Measurements from ENCODE around the gene ZCCHC14.
"Not testable (repeated sequence)": the region's sequence is repeated elsewhere in the genome, so short reads cannot be mapped to it uniquely, and the experiment has no call there.

Gene ZCCHC14

DNA sequence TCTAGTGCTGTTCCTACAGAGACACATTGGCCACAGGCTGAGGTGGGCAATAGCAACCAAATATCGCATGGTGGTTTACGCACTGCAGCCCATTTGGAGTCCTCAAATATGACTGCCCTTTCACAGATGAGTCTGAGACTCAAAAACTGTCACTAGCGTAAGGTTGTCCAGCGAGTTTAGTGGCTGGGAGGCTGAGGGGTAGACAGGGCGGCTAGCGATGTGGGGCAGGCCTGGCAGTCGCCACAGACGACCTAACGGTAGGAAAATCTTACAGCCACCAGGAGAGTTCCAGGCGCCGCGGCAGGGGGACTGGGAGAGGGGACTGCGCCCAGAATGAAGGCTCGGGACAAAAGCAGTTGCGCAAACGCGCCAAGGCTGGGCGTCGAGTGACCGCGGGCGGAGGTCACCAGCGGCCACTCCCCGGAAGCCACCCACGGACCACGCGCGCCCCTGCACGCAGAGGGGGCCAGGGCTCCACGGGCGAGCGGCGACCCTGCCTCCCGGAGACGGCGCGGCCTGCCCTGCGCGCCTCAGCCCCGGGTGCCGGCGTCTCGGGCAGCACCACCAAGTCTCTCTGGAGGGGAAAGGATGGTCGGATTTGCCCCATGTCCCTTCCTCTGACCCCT lies 101.4 kb downstream of the ZCCHC14 start:
- H3K4me2 ChIP-seq (ENCODE audit: low read depth, low read length), result peak overlapping the region; percentile 49; the same call in 1 of the 2 replicates
- no peaks in the 10 kb centered on the region for H3K9me3 ChIP-seq (replicated peaks; ENCODE audit: insufficient read depth, low read length)
- no peaks in the 10 kb centered on the region for H3K27me3 ChIP-seq (replicated peaks; ENCODE audit: insufficient read depth, low read length)
- H3K4me1 ChIP-seq (ENCODE audit: low read length), result peaks cover 9% of the 10 kb centered on the region; the same call in 1 of the 2 replicates
- DNase-seq, result no peak
- no peaks in the 10 kb centered on the region for H3K9me2 ChIP-seq (replicated peaks; ENCODE audit: insufficient read depth, low read length)
- H3K27ac ChIP-seq (ENCODE audit: low read length), result no peak overlapping the region
- TF ChIP-seq EZH2phosphoT487 (IDR thresholded peaks at IDR 0.05; ENCODE audit: low read length) (no peak), EZH2 (optimal IDR thresholded peaks at IDR 0.05; ENCODE audit: low read depth, low read length) (no peak)
- TF ChIP-seq, protein P1, sequence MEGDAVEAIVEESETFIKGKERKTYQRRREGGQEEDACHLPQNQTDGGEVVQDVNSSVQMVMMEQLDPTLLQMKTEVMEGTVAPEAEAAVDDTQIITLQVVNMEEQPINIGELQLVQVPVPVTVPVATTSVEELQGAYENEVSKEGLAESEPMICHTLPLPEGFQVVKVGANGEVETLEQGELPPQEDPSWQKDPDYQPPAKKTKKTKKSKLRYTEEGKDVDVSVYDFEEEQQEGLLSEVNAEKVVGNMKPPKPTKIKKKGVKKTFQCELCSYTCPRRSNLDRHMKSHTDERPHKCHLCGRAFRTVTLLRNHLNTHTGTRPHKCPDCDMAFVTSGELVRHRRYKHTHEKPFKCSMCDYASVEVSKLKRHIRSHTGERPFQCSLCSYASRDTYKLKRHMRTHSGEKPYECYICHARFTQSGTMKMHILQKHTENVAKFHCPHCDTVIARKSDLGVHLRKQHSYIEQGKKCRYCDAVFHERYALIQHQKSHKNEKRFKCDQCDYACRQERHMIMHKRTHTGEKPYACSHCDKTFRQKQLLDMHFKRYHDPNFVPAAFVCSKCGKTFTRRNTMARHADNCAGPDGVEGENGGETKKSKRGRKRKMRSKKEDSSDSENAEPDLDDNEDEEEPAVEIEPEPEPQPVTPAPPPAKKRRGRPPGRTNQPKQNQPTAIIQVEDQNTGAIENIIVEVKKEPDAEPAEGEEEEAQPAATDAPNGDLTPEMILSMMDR (IDR thresholded peaks at IDR 0.05; ENCODE audit: low read length), result no peak
- peak overlapping the region; percentile 57 for H3K4me3 ChIP-seq (ENCODE audit: low read length)
- 0 out of 2 replicates have a peak, but pooled peaks cover 3% of the 10 kb centered on the region for H4K20me1 ChIP-seq (ENCODE audit: insufficient read depth, low read length)
- no peaks in the 10 kb centered on the region for H3K36me3 ChIP-seq (replicated peaks; ENCODE audit: insufficient read depth, low read length)
- H3F3A ChIP-seq (ENCODE audit: insufficient read depth, low read length), result peaks cover 10% of the 10 kb centered on the region
- H3K9ac ChIP-seq (ENCODE audit: low read length), result peak overlapping the region; percentile 65; the same call in 1 of the 2 replicates
- H2AFZ ChIP-seq (ENCODE audit: low read length), result no peak overlapping the region
- peaks cover 33% of the 10 kb centered on the region for H3K79me2 ChIP-seq (ENCODE audit: low read length)

DNA sequence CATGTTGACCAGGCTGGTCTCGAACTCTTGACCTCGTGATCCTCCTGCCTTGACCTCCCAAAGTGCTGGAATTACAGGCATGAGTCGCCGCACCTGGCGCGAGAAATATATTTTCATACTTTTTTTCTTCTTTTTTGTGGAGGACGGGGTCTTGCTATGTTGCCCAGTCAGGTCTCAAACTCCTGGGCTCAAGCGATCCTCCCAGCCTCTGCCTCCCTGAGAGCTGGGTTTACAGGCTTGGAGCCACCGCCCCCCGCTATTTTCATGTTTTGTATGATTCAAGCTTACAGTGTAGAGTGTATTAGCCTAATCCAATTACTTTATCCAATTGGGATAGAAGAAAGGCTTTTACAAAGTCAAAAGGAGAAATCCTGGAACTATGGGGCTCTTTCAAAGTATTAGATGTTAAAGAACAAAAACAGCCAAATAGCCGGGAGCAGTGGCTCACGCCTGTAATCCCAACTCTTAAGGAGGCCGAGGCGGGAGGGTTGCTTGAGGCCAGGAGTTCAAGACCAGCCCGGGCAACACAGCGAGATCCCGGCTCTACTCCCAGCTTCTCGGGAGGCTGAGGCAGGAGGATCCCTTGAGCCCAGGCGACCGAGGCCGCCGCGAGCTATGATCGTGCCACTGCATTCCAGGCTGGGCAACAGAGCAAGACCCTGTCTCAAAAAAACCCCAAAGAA lies 102.0 kb downstream of the ZCCHC14 start:
- Histone ChIP-seq H3K4me3 (ENCODE audit: low read length) (peak overlapping the region; percentile 57; the same call in 1 of the 2 replicates), H3K4me2 (ENCODE audit: low read depth, low read length) (peak overlapping the region; percentile 49; the same call in 1 of the 2 replicates), H3K9ac (ENCODE audit: low read length) (no peak overlapping the region), H4K20me1 (ENCODE audit: insufficient read depth, low read length) (0 out of 2 replicates have a peak, but pooled peaks cover 3% of the 10 kb centered on the region), H3K36me3 (replicated peaks; ENCODE audit: insufficient read depth, low read length) (no peaks in the 10 kb centered on the region), H2AFZ (ENCODE audit: low read length) (no peak overlapping the region), H3K9me2 (replicated peaks; ENCODE audit: insufficient read depth, low read length) (no peaks in the 10 kb centered on the region), H3K27ac (ENCODE audit: low read length) (no peak overlapping the region), H3F3A (ENCODE audit: insufficient read depth, low read length) (peaks cover 10% of the 10 kb centered on the region), H3K27me3 (replicated peaks; ENCODE audit: insufficient read depth, low read length) (no peaks in the 10 kb centered on the region), H3K4me1 (ENCODE audit: low read length) (peaks cover 9% of the 10 kb centered on the region; the same call in 1 of the 2 replicates), H3K9me3 (replicated peaks; ENCODE audit: insufficient read depth, low read length) (no peaks in the 10 kb centered on the region), H3K79me2 (ENCODE audit: low read length) (peaks cover 31% of the 10 kb centered on the region)
- TF ChIP-seq, protein P1 (IDR thresholded peaks at IDR 0.05; ENCODE audit: low read length), result no peak
- TF ChIP-seq EZH2phosphoT487 (IDR thresholded peaks at IDR 0.05; ENCODE audit: low read length) (no peak), EZH2 (optimal IDR thresholded peaks at IDR 0.05; ENCODE audit: low read depth, low read length) (no peak)
- no peak for DNase-seq

DNA sequence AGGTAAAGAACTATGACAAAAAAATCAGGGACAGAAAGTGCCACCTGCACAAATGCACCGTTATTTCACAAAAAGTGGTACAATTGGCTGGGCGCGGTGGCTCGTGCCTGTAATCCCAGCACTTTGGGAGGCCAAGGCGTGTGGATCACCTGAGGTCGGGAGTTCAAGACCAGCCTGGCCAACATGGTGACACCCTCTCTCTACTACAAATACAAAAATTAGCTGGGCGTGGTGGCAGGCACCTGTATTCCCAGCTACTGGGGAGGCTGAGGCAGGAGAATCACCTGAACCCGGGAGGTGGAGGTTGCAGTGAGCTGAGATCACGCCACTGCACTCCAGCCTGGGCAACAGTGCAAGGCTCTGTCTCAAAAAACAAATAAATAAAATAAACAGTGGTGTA lies 102.9 kb downstream of the ZCCHC14 start:
- H3K79me2 ChIP-seq (ENCODE audit: low read length), result peaks cover 22% of the 10 kb centered on the region
- not testable (repeated sequence) for H3K4me2 ChIP-seq (ENCODE audit: low read depth, low read length); H2AFZ ChIP-seq (ENCODE audit: low read length); H3K9ac ChIP-seq (ENCODE audit: low read length); DNase-seq; H3K4me3 ChIP-seq (ENCODE audit: low read length); H3K27me3 ChIP-seq (replicated peaks; ENCODE audit: insufficient read depth, low read length); H3K27ac ChIP-seq (ENCODE audit: low read length); H3K9me2 ChIP-seq (replicated peaks; ENCODE audit: insufficient read depth, low read length); H3K36me3 ChIP-seq (replicated peaks; ENCODE audit: insufficient read depth, low read length); H3F3A ChIP-seq (ENCODE audit: insufficient read depth, low read length); H3K9me3 ChIP-seq (replicated peaks; ENCODE audit: insufficient read depth, low read length); H3K4me1 ChIP-seq (ENCODE audit: low read length); H4K20me1 ChIP-seq (ENCODE audit: insufficient read depth, low read length)

DNA sequence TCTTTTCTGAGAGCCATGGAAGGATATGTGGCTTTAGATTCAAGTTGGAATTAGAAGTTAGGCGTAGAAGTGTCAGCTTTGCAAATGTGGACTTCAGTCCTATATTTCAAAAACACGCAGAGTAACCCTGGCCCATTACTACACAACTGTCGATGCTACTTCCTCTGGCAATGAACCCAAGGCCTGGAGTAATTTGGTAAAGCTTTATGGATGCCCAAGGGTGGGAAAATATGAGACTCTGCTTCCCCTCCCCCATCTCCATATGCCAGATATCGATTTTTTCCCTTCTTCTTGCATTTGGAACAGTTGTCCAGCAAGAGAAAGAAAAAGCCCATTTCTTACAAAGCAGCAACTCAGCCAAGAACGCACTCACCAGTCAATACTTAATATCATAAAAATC lies 103.6 kb downstream of the ZCCHC14 start:
- Histone ChIP-seq H3F3A (ENCODE audit: insufficient read depth, low read length) (peaks cover 10% of the 10 kb centered on the region), H4K20me1 (ENCODE audit: insufficient read depth, low read length) (no peaks in the 10 kb centered on the region), H3K4me1 (ENCODE audit: low read length) (peaks cover 8% of the 10 kb centered on the region; the same call in 1 of the 2 replicates), H3K9me2 (replicated peaks; ENCODE audit: insufficient read depth, low read length) (no peaks in the 10 kb centered on the region), H3K4me3 (ENCODE audit: low read length) (no peak overlapping the region), H3K9ac (ENCODE audit: low read length) (no peak overlapping the region), H3K27me3 (replicated peaks; ENCODE audit: insufficient read depth, low read length) (no peaks in the 10 kb centered on the region), H3K79me2 (ENCODE audit: low read length) (peaks cover 16% of the 10 kb centered on the region), H3K4me2 (ENCODE audit: low read depth, low read length) (no peak overlapping the region), H3K27ac (ENCODE audit: low read length) (no peak overlapping the region), H3K36me3 (replicated peaks; ENCODE audit: insufficient read depth, low read length) (no peaks in the 10 kb centered on the region), H2AFZ (ENCODE audit: low read length) (no peak overlapping the region), H3K9me3 (replicated peaks; ENCODE audit: insufficient read depth, low read length) (no peaks in the 10 kb centered on the region)
- TF ChIP-seq EZH2phosphoT487 (IDR thresholded peaks at IDR 0.05; ENCODE audit: low read length), result no peak
- no peak for TF ChIP-seq EZH2 (optimal IDR thresholded peaks at IDR 0.05; ENCODE audit: low read depth, low read length)
- TF ChIP-seq, protein P1 (IDR thresholded peaks at IDR 0.05; ENCODE audit: low read length), result no peak
- no peak for DNase-seq
